Endometrial microvascular endothelial cells (primary cell): ENCODE data around the gene CHGA. TPM values are rescaled to one million over a fixed set of nuclear protein-coding genes. Genes with fewer than 3 reads are reported as not detected.

Experiments
- in situ Hi-C: cut with HindIII; loops from 2 replicates; pipeline ENCODE4 v1.10.0; 2017; ENCODE audit warnings: low sequenced_read_pairs, low pct_unique_long_range_greater_than_20kb; ENCODE audit errors: inconsistent ontology term
- total RNA-seq: library from RNA; depleted of rRNA; stranded (reverse); fragments of >200 nt; gene quantifications from one replicate; pipeline ENCODE4 v1.2.3, GENCODE V29; 2015; ENCODE audit errors: inconsistent ontology term

Gene CHGA
- total RNA-seq, 1 donor from 2014 or later: not detected

DNA sequence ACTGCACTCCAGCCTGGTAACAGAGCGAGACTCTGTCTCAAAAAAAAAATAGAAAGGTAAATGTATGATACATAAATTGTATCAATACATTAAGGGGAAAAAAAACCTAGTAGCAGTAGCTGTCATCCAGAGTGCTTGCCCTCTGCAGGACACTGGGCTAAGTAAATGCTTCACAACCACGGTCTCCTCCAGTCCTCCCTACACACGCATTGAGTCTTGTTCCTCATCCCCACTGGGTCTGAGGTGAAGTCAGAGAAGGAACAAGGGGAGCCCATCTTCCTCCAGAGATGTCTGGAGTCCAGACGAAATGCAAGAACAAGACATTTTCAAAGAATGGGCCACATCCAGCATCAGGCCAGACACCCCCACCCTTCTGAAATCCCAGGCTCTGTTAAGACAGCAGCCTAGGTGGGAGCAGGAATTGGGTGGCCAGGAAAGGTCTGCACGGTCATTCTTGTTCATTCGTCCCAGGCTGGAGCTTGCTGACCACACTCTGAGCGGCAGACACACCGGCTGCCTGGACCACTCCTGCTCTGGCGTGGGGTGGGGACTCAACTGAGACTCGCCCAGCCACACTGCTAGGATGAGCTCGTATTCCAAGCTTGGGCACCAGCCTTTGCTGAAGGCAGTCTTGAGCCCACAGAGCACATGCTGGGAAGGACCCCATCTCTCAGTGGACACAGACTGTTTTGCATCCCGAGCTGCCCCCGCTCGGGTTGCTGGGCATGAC is 45.5 kb downstream of the CHGA start:
- in situ Hi-C loops: loop anchor here (10.0 kb wide), 1 partner anchor 146 kb away; the partner anchor contains the start of gene ITPK1

GRCh38 chr14:92969430-92969829 is 46.5 kb downstream of the CHGA start:
- in situ Hi-C loops: loop anchor here (10.0 kb wide), 1 partner anchor 145 kb away; the partner anchor contains the start of gene ITPK1

DNA sequence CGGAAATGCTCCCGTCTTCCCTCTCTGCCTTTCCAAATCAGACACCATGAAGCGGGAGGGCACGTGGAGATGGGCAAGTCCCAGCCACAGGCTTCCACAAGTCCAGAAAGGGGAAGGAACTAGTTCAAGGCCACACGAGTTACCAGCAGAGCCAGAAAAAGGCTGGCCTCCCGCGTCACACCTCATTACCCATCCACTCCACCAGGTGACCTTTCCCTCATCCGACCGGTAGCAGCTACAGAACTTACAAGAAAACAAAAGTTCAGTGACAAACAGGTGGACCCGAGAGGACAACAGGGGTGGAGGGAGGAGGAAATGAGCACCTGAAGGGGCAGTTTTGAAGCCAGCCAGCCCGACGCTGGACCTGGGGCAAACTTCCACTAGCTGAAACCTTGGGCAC is 46.9 kb downstream of the CHGA start:
- in situ Hi-C loops: loop anchor here (10.0 kb wide), 1 partner anchor 145 kb away; the partner anchor contains the start of gene ITPK1

DNA sequence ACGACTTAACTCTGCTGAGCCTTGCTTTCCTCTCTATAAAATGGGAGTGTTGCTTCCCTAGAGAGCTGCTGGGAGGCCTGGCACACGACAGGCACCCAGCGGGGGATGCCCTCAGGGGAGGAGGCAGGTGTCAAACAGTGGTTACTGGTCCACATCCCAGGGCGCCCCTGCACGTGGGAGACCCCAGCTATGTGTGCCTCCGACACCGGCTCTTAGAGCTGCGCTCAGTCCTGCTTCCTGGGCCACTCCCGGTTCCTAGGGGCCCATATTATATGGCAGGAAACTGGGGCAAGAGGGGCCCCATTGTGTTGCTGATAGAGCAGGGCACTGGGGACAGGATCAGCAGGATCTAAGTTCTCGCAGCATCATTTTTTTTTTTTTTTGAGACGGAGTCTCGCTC is 47.3 kb downstream of the CHGA start:
- in situ Hi-C loops: no loop called here

DNA sequence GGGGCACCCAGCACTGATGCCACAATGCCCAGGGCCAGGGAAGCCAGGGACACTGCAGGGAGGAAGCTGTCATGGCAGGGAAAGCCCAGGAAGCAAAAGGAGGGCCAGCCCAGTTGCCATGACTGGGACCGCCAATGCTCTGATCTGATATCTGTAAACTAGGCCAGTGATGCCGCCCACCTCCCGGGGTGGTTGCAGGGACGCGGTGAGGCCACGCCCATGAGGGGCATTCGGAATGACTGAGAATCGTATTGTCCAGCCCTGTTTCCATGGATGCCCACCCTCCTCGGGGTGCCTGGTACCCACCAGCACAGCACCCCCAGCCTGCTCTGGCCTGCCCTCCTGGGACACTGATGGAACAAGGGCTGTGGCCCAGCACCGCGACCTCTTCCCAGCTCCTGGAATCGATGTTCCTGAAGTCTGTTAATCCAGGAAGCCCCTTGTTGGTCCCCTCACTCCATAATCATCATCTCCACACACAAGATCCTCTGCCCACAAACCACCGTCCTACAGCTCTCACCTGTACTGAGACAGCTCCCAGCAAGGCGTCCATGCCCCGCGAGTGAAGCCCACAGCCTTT is 48.7 kb downstream of the CHGA start:
- in situ Hi-C loops: no loop called here

GRCh38 chr14:92973261-92973797 is 50.4 kb downstream of the CHGA start:
- in situ Hi-C loops: no loop called here

- in situ Hi-C loops: no loop called here
Observed at GRCh38 chr14:92973798-92974372, 50.9 kb downstream of the CHGA start.

- in situ Hi-C loops: no loop called here
Observed at GRCh38 chr14:92974541-92975345, 51.8 kb downstream of the CHGA start.

DNA sequence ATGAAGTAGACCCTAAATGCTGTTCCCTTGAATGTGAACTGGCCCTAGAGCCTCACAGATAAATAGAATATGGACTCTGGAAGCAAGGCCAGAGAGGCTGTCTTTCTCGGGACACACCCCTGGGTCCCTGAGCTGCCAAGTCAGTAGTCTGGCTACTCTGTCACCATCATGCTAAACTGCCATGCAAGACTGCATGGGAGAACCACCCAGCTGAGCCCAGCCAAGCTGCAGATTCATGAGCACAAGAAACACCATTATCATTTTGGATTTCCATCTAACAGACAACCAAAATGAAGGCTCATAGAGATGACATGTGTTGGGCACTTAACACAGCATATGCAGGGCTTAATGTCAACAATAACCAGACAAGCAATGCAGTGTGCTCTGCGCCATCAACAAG is 53.3 kb downstream of the CHGA start:
- in situ Hi-C loops: no loop called here

- in situ Hi-C loops: no loop called here
Observed at GRCh38 chr14:92978229-92979021, 55.5 kb downstream of the CHGA start.

GRCh38 chr14:92980866-92981265 is 57.9 kb downstream of the CHGA start:
- in situ Hi-C loops: no loop called here

- in situ Hi-C loops: no loop called here
Observed at GRCh38 chr14:92981726-92982125, 58.8 kb downstream of the CHGA start.

GRCh38 chr14:92982956-92983355 is 60.0 kb downstream of the CHGA start:
- in situ Hi-C loops: no loop called here

- in situ Hi-C loops: no loop called here
Observed at GRCh38 chr14:92984082-92984788, 61.3 kb downstream of the CHGA start.
